Measurements from ENCODE around the gene SLC47A1.
"Not testable (repeated sequence)": the region's sequence is repeated elsewhere in the genome, so short reads cannot be mapped to it uniquely, and the experiment has no call there.

SLC47A1 gene

GRCh38 chr17:19517699-19518098 lies 16.0 kb upstream of the SLC47A1 start:
- H3K4me3 ChIP-seq (ENCODE audit: low read length) = no peak overlapping the region
- no peak for DNase-seq (ENCODE audit: low read depth, low spot score)

- not testable (repeated sequence) for DNase-seq (ENCODE audit: low read depth, low spot score); H3K4me3 ChIP-seq (ENCODE audit: low read length)
These were observed 14.0 kb upstream of the SLC47A1 start for GRCh38 chr17:19519388-19520291.

DNA sequence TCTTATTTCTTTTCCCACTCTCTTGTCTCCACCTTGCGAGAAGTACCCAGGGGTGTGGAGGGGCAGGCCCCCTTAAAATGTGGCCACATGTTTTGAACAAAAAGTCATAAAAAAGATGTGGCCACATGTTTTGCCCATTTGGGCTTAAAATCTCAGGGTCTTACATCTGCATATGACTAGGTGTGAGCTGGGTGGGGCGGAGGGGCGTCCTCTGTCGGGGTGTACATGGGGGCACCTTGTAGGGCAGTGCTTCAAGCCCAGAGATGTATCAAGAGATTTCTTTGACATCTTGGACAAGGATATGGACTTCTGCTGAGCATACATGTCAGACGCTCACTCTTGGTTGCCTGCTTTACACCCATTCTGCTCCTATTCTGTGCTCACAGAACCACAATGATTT lies 13.0 kb upstream of the SLC47A1 start:
- no peak for DNase-seq (ENCODE audit: low read depth, low spot score)
- no peak overlapping the region for H3K4me3 ChIP-seq (ENCODE audit: low read length)

GRCh38 chr17:19523690-19524089 lies 10.0 kb upstream of the SLC47A1 start:
- no peak for DNase-seq (ENCODE audit: low read depth, low spot score)
- no peak overlapping the region for H3K4me3 ChIP-seq (ENCODE audit: low read length)

GRCh38 chr17:19526950-19527349 lies 6.7 kb upstream of the SLC47A1 start:
- H3K4me3 ChIP-seq (ENCODE audit: low read length); DNase-seq (ENCODE audit: low read depth, low spot score): not testable (repeated sequence)

DNA sequence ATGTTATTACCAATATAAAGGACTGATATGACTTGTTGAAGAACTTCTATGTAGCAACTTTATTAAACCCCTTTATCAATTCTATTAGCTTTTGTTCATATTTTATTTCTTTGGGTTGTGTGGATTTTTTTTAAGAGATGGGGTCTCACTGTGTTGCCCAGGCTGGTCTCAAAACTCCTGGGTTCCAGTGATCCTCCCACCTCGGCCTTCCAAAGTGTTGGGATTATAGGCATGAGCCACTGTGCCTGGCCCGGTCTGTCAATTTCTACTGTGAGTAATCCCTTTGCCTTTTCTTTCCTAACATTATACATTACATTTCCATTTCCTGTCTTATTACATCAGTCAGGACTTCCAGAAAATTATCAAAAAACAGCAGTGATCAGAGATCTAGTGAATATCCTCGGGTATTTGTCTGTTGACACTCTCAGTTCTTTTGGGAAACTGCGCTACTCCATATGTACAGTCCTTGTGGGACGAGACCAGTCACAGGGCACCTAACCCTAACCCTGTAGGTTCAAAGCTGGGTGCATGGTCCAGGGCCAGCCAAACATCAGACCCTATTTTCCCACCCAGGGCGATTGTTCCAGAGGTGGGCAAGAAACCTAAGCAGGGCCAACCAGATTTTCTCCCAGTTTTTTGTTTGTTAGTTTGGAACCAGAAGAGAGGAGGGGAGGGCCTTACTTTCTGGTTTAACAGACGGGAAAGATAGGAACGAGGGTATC lies 1.7 kb upstream of the SLC47A1 start:
- no peak for DNase-seq (ENCODE audit: low read depth, low spot score)
- no peak overlapping the region for H3K4me3 ChIP-seq (ENCODE audit: low read length)

- H3K4me3 ChIP-seq (ENCODE audit: low read length) = no peak overlapping the region
- no peak for DNase-seq (ENCODE audit: low read depth, low spot score)
These were observed 477 bp upstream of the SLC47A1 start for GRCh38 chr17:19533036-19533717.

- H3K4me3 ChIP-seq (ENCODE audit: low read length) = no peak overlapping the region
- DNase-seq (ENCODE audit: low read depth, low spot score) = peak; percentile 81
These were observed 1.0 kb downstream of the SLC47A1 start for GRCh38 chr17:19534562-19535149.

DNA sequence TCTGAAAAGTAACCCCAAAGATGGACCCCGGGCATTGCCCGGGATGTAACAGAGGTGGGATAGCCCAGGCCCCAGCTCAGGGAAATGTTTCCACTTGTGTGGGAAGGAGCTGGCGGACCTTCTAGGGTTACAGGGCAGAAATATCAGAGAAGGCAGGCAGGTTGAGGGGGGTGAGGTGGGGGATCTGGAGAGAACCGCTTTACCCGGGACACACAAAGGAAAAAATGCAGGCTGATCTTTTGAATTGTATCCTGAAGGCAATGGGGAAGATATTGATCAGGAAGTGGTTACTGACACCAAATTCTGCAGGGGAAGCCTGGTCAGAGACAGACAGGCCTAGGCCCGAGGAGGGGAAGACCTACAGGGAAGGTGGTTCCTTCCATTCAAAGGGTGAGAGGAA lies 3.5 kb downstream of the SLC47A1 start:
- H3K4me3 ChIP-seq (ENCODE audit: low read length) = no peak overlapping the region
- DNase-seq (ENCODE audit: low read depth, low spot score) = no peak

DNA sequence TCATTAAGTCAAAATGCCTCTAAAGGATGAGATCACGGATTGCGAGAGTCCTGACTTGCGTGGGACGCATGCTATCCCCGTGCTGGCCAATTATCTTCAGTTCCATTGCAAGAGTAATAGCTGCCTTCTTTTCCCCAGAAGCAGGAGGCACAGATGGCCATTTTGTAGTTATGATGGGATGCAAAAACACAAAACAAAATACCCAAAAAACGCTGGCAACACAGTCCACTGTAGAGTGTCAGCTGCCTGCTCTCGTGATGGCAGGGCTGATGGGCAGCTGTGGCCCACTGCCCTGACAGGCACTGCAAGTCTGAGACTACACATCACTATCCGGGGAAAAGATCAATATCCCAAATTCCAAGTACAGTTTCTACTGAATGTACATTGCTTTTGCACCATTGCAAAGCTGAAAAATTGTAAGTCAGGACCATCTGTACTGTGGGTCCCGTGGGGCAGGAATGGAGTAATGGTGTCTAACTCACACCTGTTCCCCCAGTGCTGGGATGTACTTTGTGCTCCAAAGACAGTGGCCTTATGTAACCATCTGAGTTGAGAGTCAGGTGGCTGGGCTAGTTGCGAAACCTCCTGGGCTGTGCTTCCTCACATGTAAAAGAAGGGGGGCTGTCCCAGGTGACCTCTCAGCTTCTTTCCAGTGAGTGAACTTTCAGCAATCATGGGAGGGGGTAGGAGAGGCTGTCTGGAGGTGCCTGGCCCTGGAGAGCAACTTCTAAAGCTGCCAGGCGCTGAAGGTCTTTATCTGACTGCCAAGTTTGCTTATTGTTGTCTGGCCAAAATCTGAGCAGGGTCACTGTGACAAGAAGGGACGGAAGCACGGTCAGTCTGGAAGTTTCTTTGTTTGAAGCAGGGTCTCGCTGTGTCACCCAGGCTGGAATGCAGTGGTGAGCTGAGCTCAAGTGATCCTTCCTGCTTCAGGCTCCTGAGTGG lies 4.7 kb downstream of the SLC47A1 start:
- H3K4me3 ChIP-seq (ENCODE audit: low read length) = no peak overlapping the region
- no peak for DNase-seq (ENCODE audit: low read depth, low spot score)

GRCh38 chr17:19539040-19539399 lies 5.4 kb downstream of the SLC47A1 start:
- no peak for DNase-seq (ENCODE audit: low read depth, low spot score)
- no peak overlapping the region for H3K4me3 ChIP-seq (ENCODE audit: low read length)

DNA sequence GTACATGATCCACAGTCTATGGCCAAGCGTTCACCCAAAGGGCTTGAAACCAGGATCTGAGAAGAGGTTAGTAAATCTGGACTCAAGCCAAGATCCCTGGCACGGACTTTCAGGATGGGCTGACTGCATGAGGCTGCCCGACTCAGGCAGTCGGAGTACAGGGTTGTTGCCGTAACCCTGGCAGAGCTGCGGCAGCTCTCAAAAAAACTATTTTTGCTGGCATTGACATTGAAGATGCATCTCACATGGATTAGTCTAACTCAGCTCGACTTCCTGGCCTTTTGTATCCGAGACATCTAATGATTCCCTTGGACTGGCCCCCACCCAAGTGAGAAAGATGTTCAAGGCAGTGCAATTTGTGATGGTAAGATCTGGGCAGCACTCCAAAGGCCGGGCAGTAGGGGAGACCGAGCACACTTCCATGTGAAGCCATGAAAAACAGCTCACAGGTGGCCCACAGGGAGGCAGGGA lies 6.2 kb downstream of the SLC47A1 start:
- DNase-seq (ENCODE audit: low read depth, low spot score) = no peak
- H3K4me3 ChIP-seq (ENCODE audit: low read length) = no peak overlapping the region

DNA sequence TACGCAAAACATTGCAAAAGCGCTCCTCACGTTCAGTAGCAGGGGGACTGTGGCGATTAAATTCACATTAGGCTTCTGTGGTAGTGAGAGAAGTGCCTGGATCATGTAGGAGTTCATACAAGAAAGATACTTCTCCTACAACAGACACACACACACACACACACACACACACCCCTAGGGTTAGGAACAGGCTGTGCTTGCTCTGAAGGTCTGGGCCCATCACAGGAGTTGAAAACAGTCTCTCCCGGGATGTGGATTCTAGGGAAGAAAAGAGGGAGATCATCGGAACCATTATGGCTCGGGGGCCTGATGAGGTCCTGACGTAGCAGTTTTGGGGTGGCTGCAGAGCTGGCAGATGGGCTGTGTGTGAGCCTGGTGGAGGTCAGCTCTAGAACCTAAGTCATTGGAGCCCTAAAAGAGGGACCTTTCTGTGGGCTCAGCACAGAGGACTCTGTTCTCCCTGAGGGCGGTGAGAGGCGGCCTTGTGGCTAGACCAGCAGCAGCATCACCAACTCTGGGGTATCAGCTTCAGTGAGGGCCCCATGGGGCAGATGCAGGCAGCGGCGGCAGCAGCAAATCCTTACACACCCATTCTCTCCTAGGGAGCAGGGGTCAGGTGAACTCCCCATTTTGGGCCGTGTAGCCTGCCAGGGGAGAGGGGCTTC lies 7.2 kb downstream of the SLC47A1 start:
- no peak for DNase-seq (ENCODE audit: low read depth, low spot score)
- H3K4me3 ChIP-seq (ENCODE audit: low read length) = no peak overlapping the region

DNA sequence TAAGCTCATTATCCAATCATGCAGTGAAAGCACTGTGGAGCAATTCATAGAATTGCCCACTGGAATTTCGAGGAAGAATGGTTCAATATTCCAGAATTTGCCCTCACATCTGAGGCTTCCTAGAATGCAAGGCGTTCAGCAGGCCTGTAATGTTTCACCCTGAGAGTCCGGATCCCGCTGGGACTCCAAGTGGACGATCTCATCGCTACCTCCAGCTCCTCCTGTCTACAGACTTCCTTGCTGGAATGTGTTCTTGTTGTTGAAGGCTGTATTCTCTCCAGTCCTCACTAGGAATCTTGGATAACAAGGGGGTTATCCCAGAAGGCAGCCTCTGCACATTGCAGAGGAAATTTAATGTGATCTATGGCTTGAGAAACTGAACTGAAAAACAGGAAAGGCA lies 7.8 kb downstream of the SLC47A1 start:
- no peak for DNase-seq (ENCODE audit: low read depth, low spot score)
- no peak overlapping the region for H3K4me3 ChIP-seq (ENCODE audit: low read length)

GRCh38 chr17:19542247-19542646 lies 8.6 kb downstream of the SLC47A1 start:
- DNase-seq (ENCODE audit: low read depth, low spot score) = no peak
- H3K4me3 ChIP-seq (ENCODE audit: low read length) = no peak overlapping the region

GRCh38 chr17:19544366-19544765 lies 10.7 kb downstream of the SLC47A1 start:
- H3K4me3 ChIP-seq (ENCODE audit: low read length) = no peak overlapping the region
- no peak for DNase-seq (ENCODE audit: low read depth, low spot score)

DNA sequence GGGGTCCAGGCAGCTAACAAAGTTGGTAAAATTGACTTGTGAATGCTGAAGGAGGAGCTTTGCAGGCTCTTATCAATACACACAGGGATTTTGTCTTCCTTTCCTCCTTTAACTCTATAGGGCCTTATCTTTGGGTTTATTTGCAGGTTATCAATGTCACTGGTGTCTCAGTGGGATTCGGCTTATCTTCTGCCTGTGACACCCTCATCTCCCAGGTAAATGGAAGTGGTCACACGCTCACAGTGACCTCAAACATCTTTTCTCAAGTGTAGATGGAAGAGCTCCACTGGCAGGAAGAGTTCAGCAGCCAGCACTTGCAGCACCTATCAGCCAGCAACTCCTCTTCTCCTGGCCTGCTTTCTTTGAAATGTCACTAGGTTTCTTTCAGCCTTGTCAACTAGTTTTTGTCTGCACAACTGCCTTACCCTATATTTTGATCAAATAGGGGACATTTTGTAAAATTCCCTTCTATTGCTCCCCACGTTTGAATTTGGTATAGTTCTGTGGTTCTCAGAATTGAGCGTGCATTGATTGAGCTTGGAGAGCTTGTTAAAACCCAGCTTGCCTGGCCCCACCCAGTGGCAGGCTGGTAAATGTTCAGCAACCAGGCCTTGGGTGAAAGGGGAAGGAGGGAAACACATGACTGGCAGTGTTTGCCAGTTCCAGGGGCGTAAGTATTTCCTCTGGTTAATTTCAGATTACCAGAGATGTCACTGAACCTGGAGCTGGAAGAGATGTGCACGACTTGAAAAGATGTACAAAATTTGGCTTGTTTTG lies 12.8 kb downstream of the SLC47A1 start:
- no peak overlapping the region for H3K4me3 ChIP-seq (ENCODE audit: low read length)
- no peak for DNase-seq (ENCODE audit: low read depth, low spot score)
